ENCODE results near the gene ALDH3B1.

GRCh38 chr11:68007498-68008380 lies 2.4 kb upstream of the ALDH3B1 start:
- TF ChIP-seq CTCF (conservative IDR thresholded peaks at IDR 0.05) (no peak), ZFX (IDR thresholded peaks at IDR 0.05) (no peak)
